Natural killer cell (primary cell): ENCODE results near the gene C4orf50. TPM values are rescaled to one million over a fixed set of nuclear protein-coding genes. Genes with fewer than 3 reads are reported as not detected.

Experiments
- ATAC-seq, 3 donors: fragments of 150-1000 bp in 2 of 3; fragments of 200-7000 bp in 1 of 3; cut with Tn5 transposase; 1 replicate in 1 of 3; 2 replicates in 2 of 3; pipeline ENCODE4 v1.10.0; 2021; ENCODE audit warnings: mild to moderate bottlenecking in 2 of 3, moderate library complexity in 2 of 3
- DNase-seq, 2 donors: peaks; one replicate each; pipeline versions ENCODE4 v3.0.0 to v3.0.0-alpha.2; 2013 to 2021; ENCODE audit warnings: mixed read lengths in 1 of 2
- H3K27ac ChIP-seq: one replicate; pipeline ENCODE4 v1.5.1; 2013; ENCODE audit warnings: mild to moderate bottlenecking, low read length
- H3K27me3 ChIP-seq: one replicate; pipeline ENCODE4 v1.6.1; 2013; ENCODE audit warnings: low read length; ENCODE audit not compliant: control insufficient read depth, insufficient read depth
- H3K36me3 ChIP-seq: one replicate; pipeline ENCODE4 v1.6.1; 2013; ENCODE audit warnings: low read length; ENCODE audit not compliant: control insufficient read depth, insufficient read depth
- H3K4me1 ChIP-seq: one replicate; pipeline ENCODE4 v1.6.1; 2013; ENCODE audit warnings: low read length; ENCODE audit not compliant: control insufficient read depth, insufficient read depth
- H3K4me3 ChIP-seq: one replicate; pipeline ENCODE4 v1.5.1; 2013; ENCODE audit warnings: low read length
- H3K9me3 ChIP-seq: one replicate; pipeline ENCODE4 v1.6.1; 2013; ENCODE audit warnings: low read length; ENCODE audit not compliant: control insufficient read depth, insufficient read depth
- H3K27ac Mint-ChIP-seq, 2 donors: one replicate each; pipeline ENCODE4 v1.8.0; 2022; ENCODE audit warnings: mild to moderate bottlenecking in 2 of 2, mixed read lengths in 2 of 2, moderate library complexity in 1 of 2
- H3K27me3 Mint-ChIP-seq, 2 donors: one replicate each; pipeline ENCODE4 v1.8.0; 2022; ENCODE audit warnings: low read depth in 2 of 2, mixed read lengths in 2 of 2
- H3K36me3 Mint-ChIP-seq: one replicate; pipeline ENCODE4 v1.8.0; 2022; ENCODE audit warnings: mixed read lengths
- H3K4me1 Mint-ChIP-seq, 2 donors: one replicate each; pipeline ENCODE4 v1.8.0; 2022; ENCODE audit warnings: mixed read lengths in 2 of 2
- H3K4me3 Mint-ChIP-seq: one replicate; pipeline ENCODE4 v1.8.0; 2022; ENCODE audit warnings: mild to moderate bottlenecking, moderate library complexity, mixed read lengths
- H3K9me3 Mint-ChIP-seq, 2 donors: one replicate each; pipeline ENCODE4 v1.8.0; 2022; ENCODE audit warnings: mixed read lengths in 2 of 2
- WGBS: methylation state at CpG from one replicate; pipeline ENCODE4 v1.1.7; 2013; ENCODE audit warnings: missing lambda C conversion rate; ENCODE audit not compliant: insufficient coverage; 5-methylcytosine and 5-hydroxymethylcytosine counted together
- intact Hi-C: fragments of 100-400 bp; cut with micrococcal nuclease; formaldehyde crosslinking; loops from one replicate; pipeline ENCODE4 v1.14.2; 2022
- total RNA-seq, 4 donors: library from RNA; stranded (reverse); fragments of 120-200 nt in 1 of 4; gene quantifications; one replicate each; pipeline versions ENCODE4 v1.2.3 to v1.2.4, GENCODE V29; 2013 to 2022
- TF ChIP-seq, protein P1 (sequence below): fragments of 200-600 bp; IDR thresholded peaks from one replicate; pipeline ENCODE4 v1.8.0; 2022; ENCODE audit warnings: antibody characterized with exemption

C4orf50 gene
- total RNA-seq, 3 donors from 2014 or later (not counting 1 experiment from before 2014, with no cell fraction given): 0.63 to 2.7 (median 1.8) TPM

GRCh38 chr4:5922556-5922955 is 95.7 kb downstream of the C4orf50 start:
- Histone ChIP-seq H3K36me3 (no peaks in the 10 kb centered on the region), H3K4me3 (no peak overlapping the region), H3K4me1 (no peaks in the 10 kb centered on the region), H3K27ac (no peak overlapping the region), H3K27me3 (no peaks in the 10 kb centered on the region), H3K9me3 (no peaks in the 10 kb centered on the region)
- ATAC-seq: no peak
- TF ChIP-seq, protein P1, sequence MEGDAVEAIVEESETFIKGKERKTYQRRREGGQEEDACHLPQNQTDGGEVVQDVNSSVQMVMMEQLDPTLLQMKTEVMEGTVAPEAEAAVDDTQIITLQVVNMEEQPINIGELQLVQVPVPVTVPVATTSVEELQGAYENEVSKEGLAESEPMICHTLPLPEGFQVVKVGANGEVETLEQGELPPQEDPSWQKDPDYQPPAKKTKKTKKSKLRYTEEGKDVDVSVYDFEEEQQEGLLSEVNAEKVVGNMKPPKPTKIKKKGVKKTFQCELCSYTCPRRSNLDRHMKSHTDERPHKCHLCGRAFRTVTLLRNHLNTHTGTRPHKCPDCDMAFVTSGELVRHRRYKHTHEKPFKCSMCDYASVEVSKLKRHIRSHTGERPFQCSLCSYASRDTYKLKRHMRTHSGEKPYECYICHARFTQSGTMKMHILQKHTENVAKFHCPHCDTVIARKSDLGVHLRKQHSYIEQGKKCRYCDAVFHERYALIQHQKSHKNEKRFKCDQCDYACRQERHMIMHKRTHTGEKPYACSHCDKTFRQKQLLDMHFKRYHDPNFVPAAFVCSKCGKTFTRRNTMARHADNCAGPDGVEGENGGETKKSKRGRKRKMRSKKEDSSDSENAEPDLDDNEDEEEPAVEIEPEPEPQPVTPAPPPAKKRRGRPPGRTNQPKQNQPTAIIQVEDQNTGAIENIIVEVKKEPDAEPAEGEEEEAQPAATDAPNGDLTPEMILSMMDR: no peak
- no peak for DNase-seq
- 94% methylated on average over 2 of the region's 3 CpGs for WGBS
- intact Hi-C loops: no loop called here
- Mint-ChIP-seq H3K27ac (no peak overlapping the region), H3K4me3 (no peak overlapping the region), H3K27me3 (peaks cover 14 to 20% of the 10 kb centered on the region in 2 donors), H3K36me3 (no peaks in the 10 kb centered on the region), H3K9me3 (no peaks in the 10 kb centered on the region), H3K4me1 (no peaks in the 10 kb centered on the region)

DNA sequence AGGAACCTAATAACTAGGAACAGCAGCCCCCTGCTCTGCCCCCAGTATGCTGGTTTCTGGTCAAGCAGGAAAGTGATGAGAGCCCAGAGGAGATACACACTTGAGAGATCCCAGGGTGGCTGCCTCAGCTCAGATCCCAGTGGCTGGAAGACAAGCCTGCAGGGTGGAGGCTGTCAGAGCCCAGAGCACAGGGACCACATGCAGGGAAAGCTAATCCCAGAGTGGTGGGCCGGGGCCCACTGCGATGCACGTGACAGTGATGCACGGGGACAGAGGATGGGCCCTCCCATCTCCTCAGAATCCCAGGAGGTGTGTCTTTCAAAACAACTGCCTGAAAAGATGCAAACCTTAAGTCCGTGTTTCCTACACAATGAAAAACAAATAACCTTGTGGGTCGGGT is 96.2 kb downstream of the C4orf50 start:
- Mint-ChIP-seq H3K36me3 (no peaks in the 10 kb centered on the region), H3K27ac (no peak overlapping the region), H3K27me3 (peaks cover 14 to 20% of the 10 kb centered on the region in 2 donors), H3K4me3 (no peak overlapping the region), H3K4me1 (no peaks in the 10 kb centered on the region), H3K9me3 (no peaks in the 10 kb centered on the region)
- DNase-seq (no peak), ATAC-seq (no peak)
- no peaks in the 10 kb centered on the region for H3K27me3 ChIP-seq
- H3K9me3 ChIP-seq: no peaks in the 10 kb centered on the region
- H3K4me3 ChIP-seq: no peak overlapping the region
- 62% methylated on average over 6 of the region's 6 CpGs for WGBS
- H3K27ac ChIP-seq: no peak overlapping the region
- no peaks in the 10 kb centered on the region for H3K4me1 ChIP-seq
- intact Hi-C loops: no loop called here
- TF ChIP-seq, protein P1: no peak
- no peaks in the 10 kb centered on the region for H3K36me3 ChIP-seq

DNA sequence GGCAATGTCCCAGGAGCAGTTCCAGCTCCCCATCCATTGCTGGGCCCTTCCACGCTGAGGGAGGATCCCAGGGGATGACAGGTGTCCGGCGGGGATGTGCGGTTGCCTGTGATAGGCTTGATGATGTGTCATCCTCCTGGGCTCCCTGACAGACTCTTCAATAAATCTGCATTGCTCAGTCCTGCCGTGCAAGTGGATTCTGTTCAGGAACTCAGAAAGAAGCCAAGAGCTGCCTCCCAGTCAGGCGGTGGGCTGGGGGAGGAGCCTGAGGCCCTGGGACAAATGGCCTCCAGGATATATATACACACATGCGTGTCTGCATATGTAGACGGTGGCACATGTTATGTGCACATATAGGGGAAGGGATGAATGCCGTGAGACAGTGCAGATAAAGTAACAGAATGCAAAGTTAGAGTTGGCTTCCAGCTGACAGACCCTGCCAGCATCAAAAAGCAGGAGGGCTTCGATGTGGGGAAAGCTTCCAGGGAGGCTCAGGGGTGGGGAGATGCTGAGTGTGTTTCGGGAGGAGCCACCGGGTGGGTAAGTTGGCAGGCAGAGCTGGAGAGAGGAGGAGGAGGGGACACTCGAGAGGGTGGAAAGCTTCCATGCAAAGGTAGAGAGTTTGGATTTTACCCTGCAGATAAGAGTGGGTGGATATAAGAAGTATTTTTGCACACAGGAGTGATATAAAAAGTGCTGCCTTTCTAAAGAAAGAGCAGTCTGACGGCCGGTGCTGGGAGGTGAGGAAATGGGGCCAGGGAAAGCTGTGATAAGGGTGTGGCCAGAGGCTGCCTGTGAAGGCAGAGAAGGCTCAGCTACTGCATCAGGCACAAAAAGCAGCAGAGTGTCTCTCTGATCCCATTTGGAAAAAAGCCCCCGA is 96.9 kb downstream of the C4orf50 start:
- peaks cover 14 to 20% of the 10 kb centered on the region in 2 donors for H3K27me3 Mint-ChIP-seq
- no peak overlapping the region for H3K27ac Mint-ChIP-seq
- intact Hi-C loops: no loop called here
- Histone ChIP-seq H3K27me3 (no peaks in the 10 kb centered on the region), H3K36me3 (no peaks in the 10 kb centered on the region), H3K9me3 (no peaks in the 10 kb centered on the region), H3K4me3 (no peak overlapping the region), H3K4me1 (no peaks in the 10 kb centered on the region), H3K27ac (no peak overlapping the region)
- no peak for ATAC-seq
- H3K36me3 Mint-ChIP-seq: no peaks in the 10 kb centered on the region
- no peaks in the 10 kb centered on the region for H3K4me1 Mint-ChIP-seq
- no peaks in the 10 kb centered on the region for H3K9me3 Mint-ChIP-seq
- 53% methylated on average over 16 of the region's 16 CpGs for WGBS
- no peak for DNase-seq
- H3K4me3 Mint-ChIP-seq: no peak overlapping the region
- TF ChIP-seq, protein P1: no peak
